Measurements from ENCODE around the gene ADCY10.

DNA sequence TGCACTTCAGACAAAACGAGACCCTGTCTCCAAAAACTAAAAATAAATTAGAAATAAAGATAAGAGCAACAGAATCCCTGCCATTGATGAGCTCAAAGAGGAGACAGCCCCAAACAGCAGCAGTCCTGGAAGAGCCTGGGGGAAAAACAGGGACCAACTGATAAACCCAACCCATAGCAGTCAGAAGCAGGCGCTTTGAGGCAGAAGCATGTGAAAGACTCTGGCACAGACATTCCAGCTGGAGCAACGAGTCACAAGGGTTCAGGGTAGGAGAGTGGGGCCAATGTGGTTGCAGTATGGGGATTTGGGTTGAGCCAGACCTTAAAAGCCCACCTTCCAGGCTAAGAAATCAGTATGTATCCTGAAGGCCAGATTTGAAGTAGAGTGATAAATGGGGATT lies 113.7 kb downstream of the ADCY10 start:
- TF ChIP-seq POLR2AphosphoS5 (IDR thresholded peaks at IDR 0.05; ENCODE audit: low read depth, low read length) (no peak), SIN3A (IDR thresholded peaks at IDR 0.05; ENCODE audit: borderline replicate concordance, insufficient read depth, low read length) (no peak)
- TF ChIP-seq, protein P1, sequence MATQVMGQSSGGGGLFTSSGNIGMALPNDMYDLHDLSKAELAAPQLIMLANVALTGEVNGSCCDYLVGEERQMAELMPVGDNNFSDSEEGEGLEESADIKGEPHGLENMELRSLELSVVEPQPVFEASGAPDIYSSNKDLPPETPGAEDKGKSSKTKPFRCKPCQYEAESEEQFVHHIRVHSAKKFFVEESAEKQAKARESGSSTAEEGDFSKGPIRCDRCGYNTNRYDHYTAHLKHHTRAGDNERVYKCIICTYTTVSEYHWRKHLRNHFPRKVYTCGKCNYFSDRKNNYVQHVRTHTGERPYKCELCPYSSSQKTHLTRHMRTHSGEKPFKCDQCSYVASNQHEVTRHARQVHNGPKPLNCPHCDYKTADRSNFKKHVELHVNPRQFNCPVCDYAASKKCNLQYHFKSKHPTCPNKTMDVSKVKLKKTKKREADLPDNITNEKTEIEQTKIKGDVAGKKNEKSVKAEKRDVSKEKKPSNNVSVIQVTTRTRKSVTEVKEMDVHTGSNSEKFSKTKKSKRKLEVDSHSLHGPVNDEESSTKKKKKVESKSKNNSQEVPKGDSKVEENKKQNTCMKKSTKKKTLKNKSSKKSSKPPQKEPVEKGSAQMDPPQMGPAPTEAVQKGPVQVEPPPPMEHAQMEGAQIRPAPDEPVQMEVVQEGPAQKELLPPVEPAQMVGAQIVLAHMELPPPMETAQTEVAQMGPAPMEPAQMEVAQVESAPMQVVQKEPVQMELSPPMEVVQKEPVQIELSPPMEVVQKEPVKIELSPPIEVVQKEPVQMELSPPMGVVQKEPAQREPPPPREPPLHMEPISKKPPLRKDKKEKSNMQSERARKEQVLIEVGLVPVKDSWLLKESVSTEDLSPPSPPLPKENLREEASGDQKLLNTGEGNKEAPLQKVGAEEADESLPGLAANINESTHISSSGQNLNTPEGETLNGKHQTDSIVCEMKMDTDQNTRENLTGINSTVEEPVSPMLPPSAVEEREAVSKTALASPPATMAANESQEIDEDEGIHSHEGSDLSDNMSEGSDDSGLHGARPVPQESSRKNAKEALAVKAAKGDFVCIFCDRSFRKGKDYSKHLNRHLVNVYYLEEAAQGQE (IDR thresholded peaks at IDR 0.05; ENCODE audit: insufficient read depth in 1 of 2, low read depth in 2 of 2, low read length in 2 of 2) = no peak
